H1 (cell line): ENCODE results near the gene SAMD14. TPM values are rescaled to one million over a fixed set of nuclear protein-coding genes. Genes with fewer than 3 reads are reported as not detected.

Source experiments
- CTCF ChIA-PET: fragments of 300-600 bp; sonication (Branson Sonifier 250); formaldehyde crosslinking; loops from one replicate; lab custom pipeline; 2021; ENCODE audit not compliant: partially characterized antibody; lab: Charles Lee
- POLR2A ChIA-PET: fragments of 300-600 bp; sonication (Branson Sonifier 250); formaldehyde crosslinking; loops from one replicate; lab custom pipeline; 2021; ENCODE audit warnings: inconsistent platforms; ENCODE audit not compliant: partially characterized antibody; lab: Charles Lee
- DNase-seq, 2 experiments: peaks; one replicate each; pipeline versions ENCODE4 v3.0.0 to v3.0.0-alpha.2; 2010 to 2022; ENCODE audit warnings: low spot score in 2 of 2, low read depth in 1 of 2, mixed read lengths in 1 of 2
- FAIRE-seq: peaks from 2 replicates; lab custom pipeline; 2011; peaks lifted over from hg19 to GRCh38; lab: Jason Lieb, UNC
- H2AFZ ChIP-seq: 2 replicates; pipeline ENCODE4 v1.8.1; 2012; ENCODE audit warnings: low read length, inconsistent platforms
- H2AK5ac ChIP-seq: 2 replicates; pipeline ENCODE4 v1.6.1; 2013; ENCODE audit warnings: low read depth, low read length
- H2BK120ac ChIP-seq: replicated peaks from 2 replicates; pipeline ENCODE3; 2013; ENCODE audit warnings: low read depth, low read length, inconsistent platforms
- H2BK12ac ChIP-seq: 2 replicates; pipeline ENCODE4 v1.6.1; 2013; ENCODE audit warnings: low read depth, low read length
- H2BK15ac ChIP-seq: 2 replicates; pipeline ENCODE4 v1.6.1; 2013; ENCODE audit warnings: low read length
- H2BK20ac ChIP-seq: 2 replicates; pipeline ENCODE4 v1.6.1; 2013; ENCODE audit warnings: low read length
- H2BK5ac ChIP-seq: 2 replicates; pipeline ENCODE4 v1.6.1; 2013; ENCODE audit warnings: low read depth, low read length
- H3K14ac ChIP-seq: 2 replicates; pipeline ENCODE4 v1.6.1; 2013; ENCODE audit warnings: inconsistent platforms; ENCODE audit not compliant: insufficient read length
- H3K18ac ChIP-seq: 2 replicates; pipeline ENCODE4 v1.6.1; 2013; ENCODE audit warnings: low read length; ENCODE audit errors: extremely low read depth
- H3K23ac ChIP-seq: 2 replicates; pipeline ENCODE4 v1.6.1; 2013; ENCODE audit warnings: inconsistent platforms; ENCODE audit not compliant: insufficient read length
- H3K23me2 ChIP-seq: 2 replicates; pipeline ENCODE4 v1.6.1; 2013; ENCODE audit warnings: low read depth, low read length
- H3K27ac ChIP-seq: 2 replicates; pipeline ENCODE4 v1.6.1; 2011; ENCODE audit warnings: low read depth, low read length, inconsistent platforms
- H3K27me3 ChIP-seq, 4 experiments: replicated peaks in 1 of 4; 1 replicate in 1 of 4; 2 replicates in 3 of 4; pipeline versions ENCODE4 v1.6.1 to v1.8.1; 2011 to 2013; ENCODE audit warnings: low read length in 3 of 4, mild to moderate bottlenecking in 3 of 4, inconsistent platforms in 2 of 4, mixed read lengths in 2 of 4, moderate library complexity in 1 of 4; ENCODE audit not compliant: control insufficient read depth in 3 of 4, insufficient read depth in 3 of 4; ENCODE audit errors: extremely low read depth in 1 of 4
- H3K36me3 ChIP-seq, 4 experiments: 2 replicates each; pipeline versions ENCODE4 v1.6.1 to v1.8.1; 2011 to 2013; ENCODE audit warnings: mild to moderate bottlenecking in 4 of 4, low read length in 3 of 4, moderate library complexity in 2 of 4, control low read depth in 1 of 4, inconsistent platforms in 1 of 4; ENCODE audit not compliant: insufficient read depth in 4 of 4, control insufficient read depth in 2 of 4
- H3K4ac ChIP-seq: replicated peaks from 2 replicates; pipeline ENCODE3; 2013; ENCODE audit warnings: low read length, low read depth, mixed read lengths, inconsistent platforms; ENCODE audit not compliant: insufficient read length
- H3K4me1 ChIP-seq, 4 experiments: replicated peaks in 1 of 4; 1 replicate in 1 of 4; 2 replicates in 3 of 4; pipeline versions ENCODE4 v1.6.1 to v1.8.1; 2011 to 2013; ENCODE audit warnings: low read length in 3 of 4, inconsistent platforms in 2 of 4, mixed read lengths in 1 of 4; ENCODE audit not compliant: insufficient read depth in 4 of 4, control insufficient read depth in 3 of 4
- H3K4me2 ChIP-seq, 2 experiments: 2 replicates each; pipeline versions ENCODE4 v1.6.1 to v1.8.1; 2011 to 2013; ENCODE audit warnings: low read depth in 2 of 2, low read length in 2 of 2, control low read depth in 1 of 2, inconsistent platforms in 1 of 2, mild to moderate bottlenecking in 1 of 2; ENCODE audit not compliant: insufficient read depth in 1 of 2
- H3K4me3 ChIP-seq, 4 experiments: fragments of 200-600, 300-600 bp in 1 of 4; sonication (generic), shearing (Covaris generic), sonication (Bioruptor Twin) in 1 of 4; 2 replicates each; pipeline versions ENCODE4 v1.5.1 to v1.8.1; 2011 to 2016; ENCODE audit warnings: low read length in 4 of 4, low read depth in 3 of 4, control low read depth in 2 of 4, inconsistent platforms in 2 of 4, mild to moderate bottlenecking in 2 of 4, mixed read lengths in 1 of 4, moderate library complexity in 1 of 4; ENCODE audit not compliant: insufficient read depth in 2 of 4; ENCODE audit errors: extremely low read depth in 1 of 4
- H3K56ac ChIP-seq: replicated peaks from 2 replicates; pipeline ENCODE3; 2013; ENCODE audit warnings: low read depth, mild to moderate bottlenecking, mixed read lengths, low read length, inconsistent platforms; ENCODE audit not compliant: insufficient read length
- H3K79me1 ChIP-seq: 2 replicates; pipeline ENCODE4 v1.6.1; 2013; ENCODE audit warnings: low read depth, low read length, control low read depth
- H3K79me2 ChIP-seq, 2 experiments: 2 replicates each; pipeline versions ENCODE4 v1.6.1 to v1.8.1; 2012 to 2013; ENCODE audit warnings: low read length in 2 of 2, mild to moderate bottlenecking in 2 of 2, inconsistent platforms in 1 of 2; ENCODE audit not compliant: insufficient read depth in 2 of 2, control insufficient read depth in 1 of 2
- H3K9ac ChIP-seq, 4 experiments: replicated peaks in 1 of 4; 1 replicate in 1 of 4; 2 replicates in 3 of 4; pipeline versions ENCODE4 v1.6.1 to v1.8.1; 2011 to 2013; ENCODE audit warnings: low read depth in 3 of 4, low read length in 3 of 4, control low read depth in 2 of 4, mild to moderate bottlenecking in 2 of 4, moderate library complexity in 2 of 4, inconsistent platforms in 1 of 4; ENCODE audit errors: extremely low read depth in 1 of 4
- H3K9me3 ChIP-seq, 2 experiments: 2 replicates each; pipeline versions ENCODE4 v1.6.1 to v1.8.1; 2012 to 2013; ENCODE audit warnings: mild to moderate bottlenecking in 2 of 2, moderate library complexity in 2 of 2, control low read depth in 1 of 2, inconsistent platforms in 1 of 2, low read depth in 1 of 2, low read length in 1 of 2, mixed read lengths in 1 of 2; ENCODE audit not compliant: insufficient read depth in 2 of 2
- H4K20me1 ChIP-seq, 2 experiments: replicated peaks in 1 of 2; 2 replicates each; pipeline versions ENCODE3 to v1.8.1; 2011 to 2013; ENCODE audit warnings: inconsistent platforms in 2 of 2, low read length in 2 of 2, mild to moderate bottlenecking in 1 of 2; ENCODE audit not compliant: insufficient read depth in 2 of 2, control insufficient read depth in 1 of 2
- H4K5ac ChIP-seq: 2 replicates; pipeline ENCODE4 v1.6.1; 2013; ENCODE audit warnings: low read length, low read depth, mixed read lengths, inconsistent platforms; ENCODE audit not compliant: insufficient read length
- H4K8ac ChIP-seq: 2 replicates; pipeline ENCODE4 v1.8.0; 2013; ENCODE audit warnings: mild to moderate bottlenecking, moderate library complexity, low read length, inconsistent platforms; ENCODE audit not compliant: insufficient read depth; ENCODE audit errors: extremely low read depth
- H4K91ac ChIP-seq: replicated peaks from 2 replicates; pipeline ENCODE3; 2013; ENCODE audit warnings: low read length, mixed read lengths, inconsistent platforms; ENCODE audit not compliant: insufficient read length
- WGBS, 2 experiments: shearing (Covaris generic) in 1 of 2; methylation state at CpG; one replicate each; pipeline versions ENCODE4 v1.1.6 to v1.1.7; 2013 to 2015; ENCODE audit warnings: low lambda C conversion rate in 2 of 2, mixed read lengths in 2 of 2, inconsistent platforms in 1 of 2, low coverage in 1 of 2, missing lambda C conversion rate in 1 of 2; ENCODE audit not compliant: insufficient replicate concordance in 2 of 2, insufficient coverage in 1 of 2, insufficient read length in 1 of 2; ENCODE audit errors: extremely low coverage in 1 of 2, missing lambda C conversion rate in 1 of 2; 5-methylcytosine and 5-hydroxymethylcytosine counted together
- polyA plus RNA-seq, 7 experiments: library from polyadenylated mRNA; depleted of rRNA in 3 of 7; stranded (reverse) in 5 of 7; unstranded in 2 of 7; fragments of >200 nt in 5 of 7; fragments of 200-250 nt in 2 of 7; gene quantifications; 1 replicate in 5 of 7; 2 replicates in 1 of 7; 4 replicates in 1 of 7; pipeline versions ENCODE4 v1.2.1 to v1.2.3, GENCODE V29; 2011 to 2013; ENCODE audit warnings: missing spikeins in 2 of 7, mixed read lengths in 2 of 7
- total RNA-seq: library from RNA; stranded (reverse); fragmentation: NEBNext Ultra II Directional; extraction: Animal tissue kit (Norgen Biotek cat#: 25700); gene quantifications from 2 replicates; pipeline ENCODE4 v1.2.1, GENCODE V29; 2021

The SAMD14 gene
- total and polyA plus RNA-seq, 2 of the 8 experiments (the other 6 are each of a cell fraction or from before 2014, with no cell fraction given), result 5.7 to 5.8 TPM

GRCh38 chr17:50103941-50104340 is 26.0 kb downstream of the SAMD14 start:
- Histone ChIP-seq H3K4me2 (no peak overlapping the region), H2BK15ac (no peak overlapping the region), H4K91ac (no peak overlapping the region), H2BK12ac (no peak overlapping the region), H3K14ac (no peak overlapping the region), H2BK20ac (no peak overlapping the region), H3K9ac (no peak overlapping the region), H4K5ac (no peak overlapping the region), H3K18ac (no peak overlapping the region), H3K4ac (no peak overlapping the region), H3K79me2 (no peaks in the 10 kb centered on the region), H3K4me1 (peaks cover 0 to 19% (median 12%) of the 10 kb centered on the region in 4 experiments; a peak in 6 of 7 replicates), H3K23me2 (0 out of 2 replicates have a peak, but pooled peaks cover 5% of the 10 kb centered on the region), H3K56ac (no peak overlapping the region), H3K27me3 (no peaks in the 10 kb centered on the region; a peak in 1 of 7 replicates), H4K8ac (peak overlapping the region; percentile 4; the same call in 1 of the 2 replicates), H3K27ac (no peak overlapping the region), H2BK5ac (no peak overlapping the region), H4K20me1 (peaks cover 2% of the 10 kb centered on the region in 2 experiments), H3K23ac (no peak overlapping the region), H3K79me1 (peaks cover under 1% of the 10 kb centered on the region), H3K36me3 (no peaks in the 10 kb centered on the region; a peak in 1 of 8 replicates), H3K9me3 (no peaks in the 10 kb centered on the region), H2AK5ac (no peak overlapping the region), H3K4me3 (no peak overlapping the region), H2BK120ac (no peak overlapping the region), H2AFZ (no peak overlapping the region)
- no peak for FAIRE-seq
- DNase-seq, result no peak
- CTCF ChIA-PET, result interaction anchor here (0.7 to 15.7 kb wide), 7 partner anchors 10 to 194 kb away, joined by 3 to 412 read pairs (median 3); partner anchors contain the start of gene PDK2
- POLR2A ChIA-PET, result interaction anchor here (0.8 to 1.5 kb wide), 3 partner anchors 9 to 13 kb away, joined by 3 to 4 read pairs (median 3); no protein-coding TSS in a partner anchor
- 80% methylated on average over 5 of the region's 5 CpGs; no CpG with 5 or more reads in 1 of the 2 experiments for WGBS, 2 experiments
